ENCODE data around the gene NLGN1.

DNA sequence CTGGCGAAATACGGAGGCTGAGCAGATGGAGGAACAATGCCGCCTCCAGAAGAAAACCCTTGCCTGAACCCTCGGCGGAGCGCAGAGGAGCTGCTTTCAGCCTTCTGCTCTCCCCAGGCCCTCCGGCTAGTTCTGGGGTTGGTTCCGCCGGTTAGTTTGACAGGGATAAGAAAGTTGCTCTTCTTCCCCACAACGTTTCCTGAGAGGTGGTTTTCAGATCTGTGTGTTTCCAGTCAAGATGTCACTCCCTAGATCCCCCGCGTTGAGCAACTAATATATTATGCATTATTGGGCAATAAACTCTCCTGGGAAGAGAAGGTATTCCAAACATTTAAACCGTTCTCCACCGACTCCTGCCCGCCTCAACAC is 551 bp downstream of the NLGN1 start:
- TF ChIP-seq, protein P1, sequence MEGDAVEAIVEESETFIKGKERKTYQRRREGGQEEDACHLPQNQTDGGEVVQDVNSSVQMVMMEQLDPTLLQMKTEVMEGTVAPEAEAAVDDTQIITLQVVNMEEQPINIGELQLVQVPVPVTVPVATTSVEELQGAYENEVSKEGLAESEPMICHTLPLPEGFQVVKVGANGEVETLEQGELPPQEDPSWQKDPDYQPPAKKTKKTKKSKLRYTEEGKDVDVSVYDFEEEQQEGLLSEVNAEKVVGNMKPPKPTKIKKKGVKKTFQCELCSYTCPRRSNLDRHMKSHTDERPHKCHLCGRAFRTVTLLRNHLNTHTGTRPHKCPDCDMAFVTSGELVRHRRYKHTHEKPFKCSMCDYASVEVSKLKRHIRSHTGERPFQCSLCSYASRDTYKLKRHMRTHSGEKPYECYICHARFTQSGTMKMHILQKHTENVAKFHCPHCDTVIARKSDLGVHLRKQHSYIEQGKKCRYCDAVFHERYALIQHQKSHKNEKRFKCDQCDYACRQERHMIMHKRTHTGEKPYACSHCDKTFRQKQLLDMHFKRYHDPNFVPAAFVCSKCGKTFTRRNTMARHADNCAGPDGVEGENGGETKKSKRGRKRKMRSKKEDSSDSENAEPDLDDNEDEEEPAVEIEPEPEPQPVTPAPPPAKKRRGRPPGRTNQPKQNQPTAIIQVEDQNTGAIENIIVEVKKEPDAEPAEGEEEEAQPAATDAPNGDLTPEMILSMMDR (IDR thresholded peaks at IDR 0.05 in 2 of 3, conservative IDR thresholded peaks at IDR 0.05 in 1 of 3; ENCODE audit: insufficient read depth in 2 of 3, low read depth in 1 of 3, low read length in 3 of 3), result no peak
- TF ChIP-seq ELF4 (CRISPR knock-in tag; IDR thresholded peaks at IDR 0.05), result no peak
- no peak for TF ChIP-seq POLR2A (conservative IDR thresholded peaks at IDR 0.05)
